Ammon's horn (tissue), 1 donor: ENCODE data around the gene MMP8.
A peak's percentile ranks its signal among the peaks of the same experiment; 100 is the strongest.
"Not testable (repeated sequence)": the region's sequence is repeated elsewhere in the genome, so short reads cannot be mapped to it uniquely, and the experiment has no call there.

Experiments
- DNase-seq: peaks from one replicate; pipeline ENCODE4 v3.0.0-alpha.2; 2016; ENCODE audit warnings: low spot score

MMP8 gene

GRCh38 chr11:102724904-102725500 lies at the start of gene MMP8:
MMP8 (minus strand) TSS chr11:102724954; CDS start chr11:102724855, 99 bp downstream.
- DNase-seq: peak; percentile 6

GRCh38 chr11:102773386-102773785 lies 48.6 kb upstream of the MMP8 start:
- DNase-seq: no peak

GRCh38 chr11:102771351-102771750 lies 46.6 kb upstream of the MMP8 start:
- no peak for DNase-seq

GRCh38 chr11:102770191-102770590 lies 45.4 kb upstream of the MMP8 start:
- DNase-seq: no peak

- DNase-seq: no peak
Measured at GRCh38 chr11:102767800-102768199, 43.0 kb upstream of the MMP8 start.

- DNase-seq: no peak
Measured at GRCh38 chr11:102763440-102763839, 38.7 kb upstream of the MMP8 start.

- no peak for DNase-seq
Measured at GRCh38 chr11:102762361-102762767, 37.6 kb upstream of the MMP8 start.

- no peak for DNase-seq
Measured at GRCh38 chr11:102761646-102762238, 37.0 kb upstream of the MMP8 start.

GRCh38 chr11:102760344-102761035 lies 35.7 kb upstream of the MMP8 start:
- no peak for DNase-seq

GRCh38 chr11:102757823-102758549 lies 33.2 kb upstream of the MMP8 start:
- DNase-seq: no peak

GRCh38 chr11:102753267-102753666 lies 28.5 kb upstream of the MMP8 start:
- DNase-seq: no peak

GRCh38 chr11:102751673-102752072 lies 26.9 kb upstream of the MMP8 start:
- DNase-seq: no peak

- no peak for DNase-seq
Measured at GRCh38 chr11:102749101-102749722, 24.5 kb upstream of the MMP8 start.

GRCh38 chr11:102746746-102747578 lies 22.2 kb upstream of the MMP8 start:
- DNase-seq: not testable (repeated sequence)

GRCh38 chr11:102734650-102735049 lies 9.9 kb upstream of the MMP8 start:
- no peak for DNase-seq

GRCh38 chr11:102733232-102733875 lies 8.6 kb upstream of the MMP8 start:
- peak; percentile 7 for DNase-seq

- DNase-seq: not testable (repeated sequence)
Measured at GRCh38 chr11:102730944-102731343, 6.2 kb upstream of the MMP8 start.

GRCh38 chr11:102729849-102730815 lies 5.4 kb upstream of the MMP8 start:
- DNase-seq: no peak

GRCh38 chr11:102727890-102728289 lies 3.1 kb upstream of the MMP8 start:
- DNase-seq: no peak

GRCh38 chr11:102722821-102723220 lies 1.9 kb downstream of the MMP8 start:
- no peak for DNase-seq
